HepG2 (cell line): ENCODE measurements around the gene CIAPIN1. TPM values are rescaled to one million over a fixed set of nuclear protein-coding genes. Genes with fewer than 3 reads are reported as not detected.
A peak's percentile ranks its signal among the peaks of the same experiment; 100 is the strongest.

ENCODE experiments used
- ATAC-seq: fragments of 200-7000 bp; cut with Tn5 transposase; 3 replicates; pipeline ENCODE4 v1.9.1; 2020; ENCODE audit warnings: mild to moderate bottlenecking, moderate library complexity
- BruUV-seq: library from RNA; stranded (reverse); fragments of 400-500 nt; replicated peaks from 2 replicates; lab custom pipeline; 2021; lab: Mats Ljungman, UMichigan
- CTCF ChIA-PET: fragments of 300-600 bp; formaldehyde crosslinking; extraction: SDS; loops from one replicate; lab custom pipeline; 2021; ENCODE audit warnings: low total read pairs, inconsistent platforms, low intra/inter-chr PET ratio; lab: Yijun Ruan, JAX
- POLR2A ChIA-PET: fragments of 350-600 bp; sonication (Branson Sonifier 250); formaldehyde crosslinking; loops from one replicate; lab custom pipeline; 2020; ENCODE audit warnings: antibody characterized with exemption, inconsistent platforms; lab: Yijun Ruan, JAX
- DNase-seq: peaks from one replicate; pipeline ENCODE4 v3.0.0-alpha.2; 2015; ENCODE audit warnings: low spot score
- FAIRE-seq: peaks from 3 replicates; lab custom pipeline; 2011; peaks lifted over from hg19 to GRCh38; lab: Jason Lieb, UNC
- H2AFZ ChIP-seq: one replicate; pipeline ENCODE4 v1.6.1; 2011; ENCODE audit warnings: low read length, inconsistent platforms
- H3K27ac ChIP-seq: fragments of 300-600 bp; 3 replicates; pipeline ENCODE4 v1.8.0; 2011; ENCODE audit warnings: mixed run types, mild to moderate bottlenecking, mixed read lengths, low read length, inconsistent platforms; ENCODE audit not compliant: insufficient read depth; ENCODE audit errors: extremely low read length
- H3K27me3 ChIP-seq, 2 experiments: fragments of 200-600 bp in 1 of 2; 2 replicates in 1 of 2; 3 replicates in 1 of 2; pipeline versions ENCODE4 v1.6.0 to v1.8.0; 2011; ENCODE audit warnings: low read length in 2 of 2, mild to moderate bottlenecking in 2 of 2, moderate library complexity in 2 of 2, inconsistent platforms in 1 of 2; ENCODE audit not compliant: insufficient read depth in 2 of 2, control insufficient read depth in 1 of 2
- H3K36me3 ChIP-seq, 2 experiments: fragments of 200-600 bp in 1 of 2; replicated peaks in 1 of 2; 2 replicates in 1 of 2; 3 replicates in 1 of 2; pipeline versions ENCODE4 v1.5.1 to v1.8.0; 2011; ENCODE audit warnings: low read length in 2 of 2, inconsistent platforms in 1 of 2; ENCODE audit not compliant: insufficient read depth in 2 of 2, control insufficient read depth in 1 of 2
- H3K4me1 ChIP-seq: 2 replicates; pipeline ENCODE4 v1.5.1; 2012; ENCODE audit warnings: low read length, inconsistent platforms; ENCODE audit not compliant: insufficient read depth
- H3K4me2 ChIP-seq: 2 replicates; pipeline ENCODE4 v1.6.0; 2011; ENCODE audit warnings: low read depth, low read length, inconsistent platforms
- H3K4me3 ChIP-seq, 3 experiments: fragments of 200-600 bp in 1 of 3; sonication (generic), shearing (Covaris generic) in 1 of 3; replicated peaks in 1 of 3; 2 replicates each; pipeline ENCODE4 v1.5.1; 2011 to 2016; ENCODE audit warnings: low read length in 3 of 3, inconsistent platforms in 2 of 3, low read depth in 2 of 3, mild to moderate bottlenecking in 2 of 3, control low read depth in 1 of 3, mixed read lengths in 1 of 3; ENCODE audit not compliant: insufficient read depth in 1 of 3
- H3K79me2 ChIP-seq: one replicate; pipeline ENCODE4 v1.6.1; 2011; ENCODE audit warnings: low read length, inconsistent platforms; ENCODE audit not compliant: insufficient read depth
- H3K9ac ChIP-seq: 2 replicates; pipeline ENCODE4 v1.6.0; 2011; ENCODE audit warnings: mild to moderate bottlenecking, low read depth, low read length, inconsistent platforms; ENCODE audit not compliant: insufficient read depth
- H3K9me3 ChIP-seq: 2 replicates; pipeline ENCODE4 v1.5.1; 2012; ENCODE audit warnings: mild to moderate bottlenecking, low read length
- H4K20me1 ChIP-seq: 2 replicates; pipeline ENCODE4 v1.6.0; 2011; ENCODE audit warnings: inconsistent platforms, mild to moderate bottlenecking, low read length, moderate library complexity; ENCODE audit not compliant: insufficient read depth
- EP300 ChIP-seq, 3 experiments: sonication (generic) in 1 of 3; formaldehyde crosslinking in 1 of 3; IDR thresholded peaks; 2 replicates each; pipeline versions ENCODE4 v1.5.1 to v1.6.1; 2011 to 2020; ENCODE audit warnings: low read depth in 2 of 3, low read length in 2 of 3, borderline replicate concordance in 1 of 3, improper control_type of control experiment in 1 of 3, mild to moderate bottlenecking in 1 of 3, missing genetic modification reagents in 1 of 3, moderate library complexity in 1 of 3
- GABPA ChIP-seq, 2 experiments: IDR thresholded peaks; 2 replicates each; pipeline ENCODE4 v1.6.1; 2011 to 2016; ENCODE audit warnings: low read depth in 2 of 2, low read length in 1 of 2, missing biosample characterization in 1 of 2, missing genetic modification characterization in 1 of 2
- GLI4 ChIP-seq: sonication (generic); formaldehyde crosslinking; IDR thresholded peaks from 2 replicates; pipeline ENCODE4 v1.5.1; 2020; ENCODE audit warnings: missing genetic modification reagents, mild to moderate bottlenecking, moderate library complexity, borderline replicate concordance
- HNF4G ChIP-seq, 2 experiments: sonication (generic) in 1 of 2; formaldehyde crosslinking in 1 of 2; IDR thresholded peaks; 2 replicates each; pipeline versions ENCODE4 v1.4.0 to v1.6.1; 2011 to 2020; ENCODE audit warnings: borderline replicate concordance in 2 of 2, low read depth in 2 of 2, mild to moderate bottlenecking in 2 of 2, low read length in 1 of 2, missing genetic modification reagents in 1 of 2, moderate library complexity in 1 of 2
- MED1 ChIP-seq: sonication (generic); formaldehyde crosslinking; IDR thresholded peaks from 2 replicates; pipeline ENCODE4 v1.4.0; 2020; ENCODE audit warnings: missing genetic modification reagents
- NAIF1 ChIP-seq: sonication (generic); formaldehyde crosslinking; IDR thresholded peaks from 2 replicates; pipeline ENCODE4 v1.5.0; 2020; ENCODE audit warnings: mild to moderate bottlenecking, missing genetic modification reagents, borderline replicate concordance
- NR2F6 ChIP-seq, 2 experiments: IDR thresholded peaks; 2 replicates each; pipeline ENCODE4 v1.6.1; 2016; ENCODE audit warnings: antibody characterized with exemption in 1 of 2, mild to moderate bottlenecking in 1 of 2
- SCMH1 ChIP-seq: sonication (generic); formaldehyde crosslinking; IDR thresholded peaks from 2 replicates; pipeline ENCODE4 v1.9.0; 2021; ENCODE audit warnings: missing genetic modification reagents, mild to moderate bottlenecking, borderline replicate concordance
- STAG1 ChIP-seq: sonication (generic); formaldehyde crosslinking; IDR thresholded peaks from 2 replicates; pipeline ENCODE4 v1.4.0; 2020; ENCODE audit warnings: missing genetic modification reagents
- XBP1 ChIP-seq: sonication (generic); formaldehyde crosslinking; IDR thresholded peaks from 2 replicates; pipeline ENCODE4 v1.5.0; 2020; ENCODE audit warnings: missing genetic modification reagents
- ZNF234 ChIP-seq: sonication (generic); formaldehyde crosslinking; conservative IDR thresholded peaks from 2 replicates; pipeline ENCODE4 v1.5.1; 2020; ENCODE audit warnings: mild to moderate bottlenecking, missing genetic modification reagents
- WGBS: methylation state at CpG from one replicate; pipeline ENCODE4 v1.1.6; 2017; ENCODE audit warnings: low lambda C conversion rate; 5-methylcytosine and 5-hydroxymethylcytosine counted together
- in situ Hi-C: cut with HindIII; loops from 2 replicates; pipeline ENCODE4 v1.10.0; 2017; ENCODE audit warnings: low pct_unique_long_range_greater_than_20kb; ENCODE audit not compliant: extremely low pct_ligation_motif_present
- intact Hi-C: fragments of 100-400 bp; cut with micrococcal nuclease; formaldehyde crosslinking; loops from one replicate; pipeline ENCODE4 v1.10.0; 2022; ENCODE audit not compliant: unreplicated experiment
- polyA plus RNA-seq, 8 experiments: library from polyadenylated mRNA; depleted of rRNA in 3 of 8; stranded (reverse) in 7 of 8; unstranded in 1 of 8; fragments of >200 nt; fragmentation: Illumina TruSeq in 4 of 8; extraction: Trizol in 4 of 8; gene quantifications; 2 replicates each; pipeline versions ENCODE4 v1.2.1 to v1.2.3, GENCODE V29; 2011 to 2016; ENCODE audit warnings: low read depth in 4 of 8, missing spikeins in 1 of 8, mixed read lengths in 1 of 8; ENCODE audit not compliant: insufficient read depth in 1 of 8
- total RNA-seq, 5 experiments: library from RNA; depleted of rRNA; stranded (reverse); fragments of >200 nt; fragmentation: Illumina TruSeq; extraction: Trizol; gene quantifications; 2 replicates each; pipeline ENCODE4 v1.2.3, GENCODE V29; 2016; ENCODE audit warnings: low read depth in 1 of 5
- TF ChIP-seq, protein P1 (sequence below): sonication (generic); formaldehyde crosslinking; IDR thresholded peaks from 2 replicates; pipeline ENCODE4 v1.5.0; 2020; ENCODE audit warnings: mild to moderate bottlenecking, missing genetic modification reagents, moderate library complexity
- TF ChIP-seq, protein P2 (sequence below): sonication (generic); formaldehyde crosslinking; IDR thresholded peaks from 2 replicates; pipeline ENCODE4 v1.5.0; 2020; ENCODE audit warnings: mild to moderate bottlenecking, missing genetic modification reagents

The CIAPIN1 gene
- total and polyA plus RNA-seq, 2 of the 13 experiments (the other 11 are each of a cell fraction or from before 2014, with no cell fraction given) = 69.3 to 89.7 TPM

DNA sequence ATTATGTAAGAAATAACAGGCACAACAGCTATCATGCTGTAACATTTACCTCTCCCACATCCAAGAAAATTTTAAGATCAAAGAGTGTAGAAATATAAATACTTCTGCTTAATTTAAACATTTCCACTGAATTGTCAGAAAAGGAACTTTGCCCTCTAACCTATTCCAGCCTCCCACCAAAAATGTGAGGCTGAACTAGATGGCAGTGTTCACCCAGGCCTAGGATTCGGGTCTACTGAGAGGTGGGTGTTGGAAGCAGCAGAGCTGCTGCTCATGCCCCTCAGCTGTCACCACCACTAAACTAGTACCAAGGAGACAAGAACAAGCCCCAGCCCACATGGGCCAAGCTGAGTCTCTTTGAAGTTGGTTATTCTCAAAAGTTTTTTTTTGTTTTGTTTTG is 11.3 kb downstream of the CIAPIN1 start:
- H4K20me1 ChIP-seq = no peaks in the 10 kb centered on the region
- no TSS peak for BruUV-seq
- POLR2A ChIA-PET = interaction anchor here (0.7 to 1.7 kb wide), 2 partner anchors 11 to 344 kb away, joined by 3 to 11 read pairs; partner anchors contain the start of genes CIAPIN1 and COQ9
- no peaks in the 10 kb centered on the region for H3K79me2 ChIP-seq
- no peak overlapping the region for H3K9ac ChIP-seq
- H3K4me1 ChIP-seq = peaks cover 16% of the 10 kb centered on the region
- H3K27ac ChIP-seq = no peak overlapping the region
- no peak for TF ChIP-seq GABPA (IDR thresholded peaks at IDR 0.05; ENCODE audit: low read depth, low read length)
- TF ChIP-seq GABPA (CRISPR knock-in tag; IDR thresholded peaks at IDR 0.05; ENCODE audit: low read depth) = no peak
- TF ChIP-seq, protein P1, sequence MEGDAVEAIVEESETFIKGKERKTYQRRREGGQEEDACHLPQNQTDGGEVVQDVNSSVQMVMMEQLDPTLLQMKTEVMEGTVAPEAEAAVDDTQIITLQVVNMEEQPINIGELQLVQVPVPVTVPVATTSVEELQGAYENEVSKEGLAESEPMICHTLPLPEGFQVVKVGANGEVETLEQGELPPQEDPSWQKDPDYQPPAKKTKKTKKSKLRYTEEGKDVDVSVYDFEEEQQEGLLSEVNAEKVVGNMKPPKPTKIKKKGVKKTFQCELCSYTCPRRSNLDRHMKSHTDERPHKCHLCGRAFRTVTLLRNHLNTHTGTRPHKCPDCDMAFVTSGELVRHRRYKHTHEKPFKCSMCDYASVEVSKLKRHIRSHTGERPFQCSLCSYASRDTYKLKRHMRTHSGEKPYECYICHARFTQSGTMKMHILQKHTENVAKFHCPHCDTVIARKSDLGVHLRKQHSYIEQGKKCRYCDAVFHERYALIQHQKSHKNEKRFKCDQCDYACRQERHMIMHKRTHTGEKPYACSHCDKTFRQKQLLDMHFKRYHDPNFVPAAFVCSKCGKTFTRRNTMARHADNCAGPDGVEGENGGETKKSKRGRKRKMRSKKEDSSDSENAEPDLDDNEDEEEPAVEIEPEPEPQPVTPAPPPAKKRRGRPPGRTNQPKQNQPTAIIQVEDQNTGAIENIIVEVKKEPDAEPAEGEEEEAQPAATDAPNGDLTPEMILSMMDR = peak; percentile 45
- TF ChIP-seq EP300 (IDR thresholded peaks at IDR 0.05; ENCODE audit: low read depth in 2 of 2, low read length in 2 of 2) = no peak
- no peak for TF ChIP-seq EP300 (CRISPR knock-in tag; IDR thresholded peaks at IDR 0.05; ENCODE audit: borderline replicate concordance)
- TF ChIP-seq ZNF234 = no peak
- TF ChIP-seq NR2F6 (IDR thresholded peaks at IDR 0.05) = no peak
- TF ChIP-seq NR2F6 (CRISPR knock-in tag; IDR thresholded peaks at IDR 0.05) = no peak
- no peak for TF ChIP-seq SCMH1 (CRISPR knock-in tag)
- 0 out of 2 replicates have a peak, but pooled peaks have one; percentile 20 for TF ChIP-seq HNF4G (IDR thresholded peaks at IDR 0.05; ENCODE audit: borderline replicate concordance, low read depth, low read length)
- TF ChIP-seq HNF4G (CRISPR knock-in tag; IDR thresholded peaks at IDR 0.05; ENCODE audit: borderline replicate concordance, low read depth) = no peak
- TF ChIP-seq XBP1 (CRISPR knock-in tag) = no peak
- TF ChIP-seq GLI4 (CRISPR knock-in tag) = no peak
- no peak for TF ChIP-seq MED1 (CRISPR knock-in tag)
- peak; percentile 50 for TF ChIP-seq STAG1
- TF ChIP-seq, protein P2, sequence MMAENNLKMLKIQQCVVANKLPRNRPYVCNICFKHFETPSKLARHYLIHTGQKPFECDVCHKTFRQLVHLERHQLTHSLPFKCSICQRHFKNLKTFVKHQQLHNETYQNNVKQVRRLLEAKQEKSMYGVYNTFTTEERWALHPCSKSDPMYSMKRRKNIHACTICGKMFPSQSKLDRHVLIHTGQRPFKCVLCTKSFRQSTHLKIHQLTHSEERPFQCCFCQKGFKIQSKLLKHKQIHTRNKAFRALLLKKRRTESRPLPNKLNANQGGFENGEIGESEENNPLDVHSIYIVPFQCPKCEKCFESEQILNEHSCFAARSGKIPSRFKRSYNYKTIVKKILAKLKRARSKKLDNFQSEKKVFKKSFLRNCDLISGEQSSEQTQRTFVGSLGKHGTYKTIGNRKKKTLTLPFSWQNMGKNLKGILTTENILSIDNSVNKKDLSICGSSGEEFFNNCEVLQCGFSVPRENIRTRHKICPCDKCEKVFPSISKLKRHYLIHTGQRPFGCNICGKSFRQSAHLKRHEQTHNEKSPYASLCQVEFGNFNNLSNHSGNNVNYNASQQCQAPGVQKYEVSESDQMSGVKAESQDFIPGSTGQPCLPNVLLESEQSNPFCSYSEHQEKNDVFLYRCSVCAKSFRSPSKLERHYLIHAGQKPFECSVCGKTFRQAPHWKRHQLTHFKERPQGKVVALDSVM (CRISPR knock-in tag) = peak; percentile 74
- no peak for TF ChIP-seq NAIF1 (CRISPR knock-in tag)
- no peak overlapping the region for H2AFZ ChIP-seq
- H3K9me3 ChIP-seq = no peaks in the 10 kb centered on the region
- H3K4me3 ChIP-seq = no peak overlapping the region
- ATAC-seq (peak; percentile 44; the same call in 2 of the 3 replicates), DNase-seq (no peak), FAIRE-seq (no peak)
- intact Hi-C loops = no loop called here
- H3K4me2 ChIP-seq = no peak overlapping the region
- in situ Hi-C loops = no loop called here
- H3K27me3 ChIP-seq = no peaks in the 10 kb centered on the region
- WGBS = 88% methylated on average over 1 of the region's 1 CpG
- CTCF ChIA-PET = no interaction called here
- H3K36me3 ChIP-seq = peaks cover 27 to 67% of the 10 kb centered on the region in 2 experiments
